GM18520 (cell line): ENCODE results near the gene MCTP1.

Source experiments
- ATAC-seq: cut with Tn5 transposase; IDR thresholded peaks from one replicate; pipeline ENCODE4 v1.9.1; 2021; ENCODE audit not compliant: unreplicated experiment

Gene MCTP1

GRCh38 chr5:95124731-95125130 is 160.2 kb downstream of the MCTP1 start:
- no peak for ATAC-seq

- no peak for ATAC-seq
Observed at GRCh38 chr5:95124101-95124500, 160.8 kb downstream of the MCTP1 start.

- ATAC-seq: no peak
Observed at GRCh38 chr5:95114902-95115301, 170.0 kb downstream of the MCTP1 start.

- ATAC-seq: no peak
Observed at GRCh38 chr5:95114305-95114704, 170.6 kb downstream of the MCTP1 start.

- no peak for ATAC-seq
Observed at GRCh38 chr5:95113489-95113888, 171.4 kb downstream of the MCTP1 start.

- no peak for ATAC-seq
Observed at GRCh38 chr5:95111141-95111540, 173.8 kb downstream of the MCTP1 start.

GRCh38 chr5:95110118-95110517 is 174.8 kb downstream of the MCTP1 start:
- ATAC-seq: no peak

GRCh38 chr5:95107138-95107537 is 177.8 kb downstream of the MCTP1 start:
- ATAC-seq: no peak

- ATAC-seq: no peak
Observed at GRCh38 chr5:95105638-95106037, 179.3 kb downstream of the MCTP1 start.

- peak; percentile 92 for ATAC-seq
Observed at GRCh38 chr5:95102687-95103086, 182.2 kb downstream of the MCTP1 start.

GRCh38 chr5:95102080-95102479 is 182.8 kb downstream of the MCTP1 start:
- ATAC-seq: no peak

GRCh38 chr5:95100551-95100950 is 184.3 kb downstream of the MCTP1 start:
- ATAC-seq: no peak

GRCh38 chr5:95098012-95098411 is 186.9 kb downstream of the MCTP1 start:
- ATAC-seq: no peak

GRCh38 chr5:95093211-95093610 is 191.7 kb downstream of the MCTP1 start:
- no peak for ATAC-seq

GRCh38 chr5:95090774-95091173 is 194.1 kb downstream of the MCTP1 start:
- ATAC-seq: no peak

- ATAC-seq: peak; percentile 92
Observed at GRCh38 chr5:95087816-95088317, 197.0 kb downstream of the MCTP1 start.

GRCh38 chr5:95086927-95087815 is 197.7 kb downstream of the MCTP1 start:
- peak; percentile 18 for ATAC-seq

- ATAC-seq: no peak
Observed at GRCh38 chr5:95084757-95085156, 200.1 kb downstream of the MCTP1 start.

GRCh38 chr5:95083606-95084005 is 201.3 kb downstream of the MCTP1 start:
- ATAC-seq: no peak

- ATAC-seq: no peak
Observed at GRCh38 chr5:95081982-95082381, 202.9 kb downstream of the MCTP1 start.

GRCh38 chr5:95081500-95081960 is 203.4 kb downstream of the MCTP1 start:
- peak; percentile 90 for ATAC-seq

- no peak for ATAC-seq
Observed at GRCh38 chr5:95080441-95080840, 204.5 kb downstream of the MCTP1 start.

GRCh38 chr5:95080030-95080429 is 204.9 kb downstream of the MCTP1 start:
- no peak for ATAC-seq
